ENCODE results near the gene NFYA. TPM values are rescaled to one million over a fixed set of nuclear protein-coding genes. Genes with fewer than 3 reads are reported as not detected.

NFYA gene
- total RNA-seq, 2 donors from 2014 or later, result 23.1 to 48.3 TPM

GRCh38 chr6:41028561-41029412, 44.0 kb upstream of the NFYA start:
- intact Hi-C loops (cut with DNase I), result loop anchor here (5.0 to 10.0 kb wide), 2 partner anchors 134 to 1046 kb away; no protein-coding TSS in a partner anchor
- H3K4me1 ChIP-seq (replicated peaks), result no peaks in the 10 kb centered on the region
- H3K4me3 ChIP-seq, result peak overlapping the region; percentile 33 to 41
- H3K27ac ChIP-seq, result peak overlapping the region; percentile 70 to 75
- no peaks in the 10 kb centered on the region for H3K9me3 ChIP-seq
- no peaks in the 10 kb centered on the region for H3K36me3 ChIP-seq
- no peak for DNase-seq (ENCODE audit: low spot score)
- TF ChIP-seq POLR2AphosphoS5 (IDR thresholded peaks at IDR 0.05), result no peak
- TF ChIP-seq CTCF (IDR thresholded peaks at IDR 0.05), result no peak
- TF ChIP-seq POLR2A (IDR thresholded peaks at IDR 0.05), result no peak
- no peaks in the 10 kb centered on the region for H3K27me3 ChIP-seq (replicated peaks; ENCODE audit: insufficient read depth)
- 41% methylated on average over 12 of the region's 13 CpGs for WGBS

GRCh38 chr6:41032830-41033229, 39.9 kb upstream of the NFYA start:
- H3K4me3 ChIP-seq, result no peak overlapping the region
- H3K27me3 ChIP-seq (replicated peaks; ENCODE audit: insufficient read depth), result no peaks in the 10 kb centered on the region
- TF ChIP-seq POLR2AphosphoS5 (IDR thresholded peaks at IDR 0.05), result no peak
- TF ChIP-seq CTCF (IDR thresholded peaks at IDR 0.05), result no peak
- TF ChIP-seq POLR2A (IDR thresholded peaks at IDR 0.05), result no peak
- no peaks in the 10 kb centered on the region for H3K36me3 ChIP-seq
- H3K4me1 ChIP-seq (replicated peaks), result no peaks in the 10 kb centered on the region
- no peaks in the 10 kb centered on the region for H3K9me3 ChIP-seq
- intact Hi-C loops (cut with DNase I), result no loop called here
- H3K27ac ChIP-seq, result no peak overlapping the region
- 96% methylated on average over 15 of the region's 15 CpGs for WGBS
- DNase-seq (ENCODE audit: low spot score), result no peak

GRCh38 chr6:41033776-41034175, 39.0 kb upstream of the NFYA start:
- Histone ChIP-seq H3K36me3 (no peaks in the 10 kb centered on the region), H3K4me1 (replicated peaks) (no peaks in the 10 kb centered on the region), H3K27me3 (replicated peaks; ENCODE audit: insufficient read depth) (no peaks in the 10 kb centered on the region), H3K4me3 (no peak overlapping the region), H3K9me3 (no peaks in the 10 kb centered on the region), H3K27ac (no peak overlapping the region)
- TF ChIP-seq POLR2AphosphoS5 (IDR thresholded peaks at IDR 0.05), result no peak
- TF ChIP-seq CTCF (IDR thresholded peaks at IDR 0.05), result no peak
- no peak for TF ChIP-seq POLR2A (IDR thresholded peaks at IDR 0.05)
- no peak for DNase-seq (ENCODE audit: low spot score)
- 85% methylated on average over 13 of the region's 13 CpGs for WGBS
- intact Hi-C loops (cut with DNase I), result no loop called here

DNA sequence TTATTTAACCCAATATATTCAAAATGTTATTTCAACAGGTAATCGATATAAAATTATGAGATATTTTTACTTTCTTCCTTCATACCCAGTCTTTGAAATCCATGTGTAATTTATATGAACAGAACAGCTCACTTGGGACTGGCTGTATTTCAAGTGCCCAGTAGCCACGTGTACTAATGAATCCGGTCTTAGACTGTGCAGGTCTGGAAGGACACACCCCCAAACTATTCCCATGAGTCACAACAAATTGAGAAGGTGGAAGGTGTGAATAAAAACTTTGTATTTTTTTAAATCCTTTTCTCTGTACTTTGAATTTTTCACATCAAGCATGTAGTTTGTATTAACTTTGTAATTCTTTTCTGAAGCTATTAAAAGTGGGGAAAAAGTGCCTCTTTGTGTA, 36.6 kb upstream of the NFYA start:
- Histone ChIP-seq H3K27me3 (replicated peaks; ENCODE audit: insufficient read depth) (no peaks in the 10 kb centered on the region), H3K4me1 (replicated peaks) (no peaks in the 10 kb centered on the region), H3K9me3 (no peaks in the 10 kb centered on the region), H3K27ac (no peak overlapping the region), H3K4me3 (no peak overlapping the region), H3K36me3 (no peaks in the 10 kb centered on the region)
- TF ChIP-seq POLR2AphosphoS5 (IDR thresholded peaks at IDR 0.05) (no peak), POLR2A (IDR thresholded peaks at IDR 0.05) (no peak)
- intact Hi-C loops (cut with DNase I), result no loop called here
- WGBS, result 44% methylated on average over 3 of the region's 3 CpGs
- no peak for DNase-seq (ENCODE audit: low spot score)

DNA sequence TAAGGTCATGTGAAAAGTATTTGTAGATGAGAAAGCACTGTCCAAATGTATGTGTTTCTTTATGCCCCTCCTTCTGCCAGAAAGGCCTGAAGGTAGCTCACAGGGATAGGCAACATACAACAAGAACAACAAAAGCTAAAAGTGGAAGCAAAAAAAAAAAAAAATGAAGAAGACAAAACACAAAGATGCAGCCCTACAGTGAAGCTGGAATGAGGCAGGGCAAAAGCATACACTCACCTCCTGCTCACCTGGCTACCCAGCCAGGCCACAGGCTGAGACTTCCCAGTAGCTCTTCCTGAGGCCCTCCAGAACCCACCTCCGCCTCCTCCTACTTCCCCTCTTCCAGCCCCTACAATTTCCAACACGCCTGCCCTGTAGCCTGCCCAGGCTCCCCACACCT, 36.2 kb upstream of the NFYA start:
- H3K27me3 ChIP-seq (replicated peaks; ENCODE audit: insufficient read depth), result no peaks in the 10 kb centered on the region
- TF ChIP-seq POLR2AphosphoS5 (IDR thresholded peaks at IDR 0.05) (no peak), POLR2A (IDR thresholded peaks at IDR 0.05) (no peak), CTCF (IDR thresholded peaks at IDR 0.05) (no peak)
- no peaks in the 10 kb centered on the region for H3K9me3 ChIP-seq
- H3K4me1 ChIP-seq (replicated peaks), result no peaks in the 10 kb centered on the region
- no peak overlapping the region for H3K27ac ChIP-seq
- no peaks in the 10 kb centered on the region for H3K36me3 ChIP-seq
- no peak overlapping the region for H3K4me3 ChIP-seq
- no peak for DNase-seq (ENCODE audit: low spot score)
- WGBS, result 100% methylated on average over 2 of the region's 2 CpGs
- intact Hi-C loops (cut with DNase I), result no loop called here

All from prostate gland (tissue), 2 donors.